ENCODE results near the gene KYAT1.

DNA sequence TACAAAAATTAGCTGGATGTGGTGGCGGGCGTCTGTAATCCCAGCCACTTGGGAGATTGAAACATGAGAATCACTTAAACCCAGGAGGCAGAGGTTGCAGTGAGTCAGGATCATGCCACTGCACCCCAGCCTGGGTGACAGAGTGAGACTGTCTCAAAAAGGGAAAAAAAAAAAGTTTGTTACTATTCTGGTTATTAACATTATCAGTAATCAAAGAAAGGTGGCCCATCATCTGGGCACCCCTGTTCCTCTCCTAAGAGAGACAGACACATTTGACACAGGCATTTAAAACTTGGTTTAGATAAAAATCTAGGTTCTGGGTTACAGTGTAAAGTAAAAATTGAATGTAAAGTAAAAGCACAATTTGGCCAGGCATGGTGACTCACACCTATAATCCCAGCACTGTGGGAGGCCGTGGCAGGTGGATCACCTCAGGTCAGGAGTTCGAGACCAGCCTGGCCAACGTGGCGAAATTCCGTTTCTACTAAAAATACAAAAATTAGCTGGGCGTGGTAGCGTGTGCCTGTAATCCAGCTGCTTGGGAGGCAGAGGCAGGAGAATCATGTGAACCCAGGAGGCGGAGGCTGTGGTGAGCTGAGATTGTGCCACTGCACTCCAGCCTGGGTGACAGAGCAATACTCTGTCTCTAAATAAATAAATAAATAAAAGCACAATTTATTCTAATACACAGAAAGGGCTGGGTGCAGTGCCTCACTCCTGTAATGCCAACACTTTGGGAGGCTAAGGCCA lies 22.3 kb upstream of the KYAT1 start:
- TF ChIP-seq, protein P1, sequence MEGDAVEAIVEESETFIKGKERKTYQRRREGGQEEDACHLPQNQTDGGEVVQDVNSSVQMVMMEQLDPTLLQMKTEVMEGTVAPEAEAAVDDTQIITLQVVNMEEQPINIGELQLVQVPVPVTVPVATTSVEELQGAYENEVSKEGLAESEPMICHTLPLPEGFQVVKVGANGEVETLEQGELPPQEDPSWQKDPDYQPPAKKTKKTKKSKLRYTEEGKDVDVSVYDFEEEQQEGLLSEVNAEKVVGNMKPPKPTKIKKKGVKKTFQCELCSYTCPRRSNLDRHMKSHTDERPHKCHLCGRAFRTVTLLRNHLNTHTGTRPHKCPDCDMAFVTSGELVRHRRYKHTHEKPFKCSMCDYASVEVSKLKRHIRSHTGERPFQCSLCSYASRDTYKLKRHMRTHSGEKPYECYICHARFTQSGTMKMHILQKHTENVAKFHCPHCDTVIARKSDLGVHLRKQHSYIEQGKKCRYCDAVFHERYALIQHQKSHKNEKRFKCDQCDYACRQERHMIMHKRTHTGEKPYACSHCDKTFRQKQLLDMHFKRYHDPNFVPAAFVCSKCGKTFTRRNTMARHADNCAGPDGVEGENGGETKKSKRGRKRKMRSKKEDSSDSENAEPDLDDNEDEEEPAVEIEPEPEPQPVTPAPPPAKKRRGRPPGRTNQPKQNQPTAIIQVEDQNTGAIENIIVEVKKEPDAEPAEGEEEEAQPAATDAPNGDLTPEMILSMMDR (conservative IDR thresholded peaks at IDR 0.05): no peak
- TF ChIP-seq ZFX (IDR thresholded peaks at IDR 0.05): no peak

Data from C4-2B (cell line).